HL-60 (cell line): ENCODE results near the gene DSC3.
"Not testable (repeated sequence)": the region's sequence is repeated elsewhere in the genome, so short reads cannot be mapped to it uniquely, and the experiment has no call there.

Experiments
- REST ChIP-seq: IDR thresholded peaks from 2 replicates; pipeline ENCODE4 v1.6.1; 2012; ENCODE audit warnings: low read depth; ENCODE audit not compliant: insufficient replicate concordance
- SPI1 ChIP-seq: IDR thresholded peaks from 2 replicates; pipeline ENCODE4 v1.6.1; 2012; ENCODE audit warnings: low read depth, mild to moderate bottlenecking, borderline replicate concordance
- TF ChIP-seq, protein P1 (sequence below): IDR thresholded peaks from one replicate; pipeline ENCODE4 v1.5.1; 2011; ENCODE audit warnings: low read length, control low read depth, inconsistent platforms; ENCODE audit not compliant: insufficient read depth

GRCh38 chr18:30978091-30978490 is 64.5 kb downstream of the DSC3 start:
- TF ChIP-seq, protein P1, sequence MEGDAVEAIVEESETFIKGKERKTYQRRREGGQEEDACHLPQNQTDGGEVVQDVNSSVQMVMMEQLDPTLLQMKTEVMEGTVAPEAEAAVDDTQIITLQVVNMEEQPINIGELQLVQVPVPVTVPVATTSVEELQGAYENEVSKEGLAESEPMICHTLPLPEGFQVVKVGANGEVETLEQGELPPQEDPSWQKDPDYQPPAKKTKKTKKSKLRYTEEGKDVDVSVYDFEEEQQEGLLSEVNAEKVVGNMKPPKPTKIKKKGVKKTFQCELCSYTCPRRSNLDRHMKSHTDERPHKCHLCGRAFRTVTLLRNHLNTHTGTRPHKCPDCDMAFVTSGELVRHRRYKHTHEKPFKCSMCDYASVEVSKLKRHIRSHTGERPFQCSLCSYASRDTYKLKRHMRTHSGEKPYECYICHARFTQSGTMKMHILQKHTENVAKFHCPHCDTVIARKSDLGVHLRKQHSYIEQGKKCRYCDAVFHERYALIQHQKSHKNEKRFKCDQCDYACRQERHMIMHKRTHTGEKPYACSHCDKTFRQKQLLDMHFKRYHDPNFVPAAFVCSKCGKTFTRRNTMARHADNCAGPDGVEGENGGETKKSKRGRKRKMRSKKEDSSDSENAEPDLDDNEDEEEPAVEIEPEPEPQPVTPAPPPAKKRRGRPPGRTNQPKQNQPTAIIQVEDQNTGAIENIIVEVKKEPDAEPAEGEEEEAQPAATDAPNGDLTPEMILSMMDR, result not testable (repeated sequence)
- not testable (repeated sequence) for TF ChIP-seq SPI1, REST
